K562 (cell line): Measurements from ENCODE around the gene CHCHD6. TPM values are rescaled to one million over a fixed set of nuclear protein-coding genes. Genes with fewer than 3 reads are reported as not detected.

Source experiments
- MGA ChIP-seq: fragments of 450-650 bp; IDR thresholded peaks from 2 replicates; pipeline ENCODE4 v1.6.1; 2016; ENCODE audit warnings: mild to moderate bottlenecking, moderate library complexity
- THAP12 ChIP-seq: fragments of 250-450 bp; sonication (Bioruptor Pico); IDR thresholded peaks from 2 replicates; pipeline ENCODE4 v1.9.0; 2021; ENCODE audit warnings: mild to moderate bottlenecking, inconsistent platforms
- ZNF79 ChIP-seq: fragments of 250-450 bp; sonication (Bioruptor Pico); IDR thresholded peaks from 2 replicates; pipeline ENCODE4 v1.4.0; 2020; ENCODE audit warnings: low read depth, mild to moderate bottlenecking, moderate library complexity
- ZZZ3 ChIP-seq: fragments of 450-650 bp; IDR thresholded peaks from 2 replicates; pipeline ENCODE4 v1.6.1; 2016; ENCODE audit warnings: antibody characterized with exemption, mild to moderate bottlenecking, moderate library complexity
- polyA plus RNA-seq, 8 experiments: library from polyadenylated mRNA; depleted of rRNA in 4 of 8; stranded (reverse) in 5 of 8; unstranded in 3 of 8; fragments of >200 nt; fragmentation: Nextera tagmentation in 2 of 8; fragmentation: Illumina TruSeq in 1 of 8; extraction: Ambion mirVana in 2 of 8; extraction: Trizol in 1 of 8; gene quantifications; 2 replicates each; pipeline versions ENCODE4 v1.2.1 to v1.2.3, GENCODE V29; 2011 to 2014; ENCODE audit warnings: inconsistent platforms in 1 of 8, missing spikeins in 1 of 8
- total RNA-seq, 7 experiments: library from RNA; depleted of rRNA in 6 of 7; stranded (reverse); fragments of >200 nt in 6 of 7; fragmentation: Illumina TruSeq in 2 of 7; extraction: Trizol in 2 of 7; gene quantifications; 2 replicates each; pipeline versions ENCODE4 v1.2.1 to v1.2.3, GENCODE V29; 2011 to 2021; ENCODE audit warnings: low replicate concordance in 1 of 7
- TF ChIP-seq, protein P1 (sequence below): sonication (generic); formaldehyde crosslinking; IDR thresholded peaks from 2 replicates; pipeline ENCODE4 v1.8.0; 2022; ENCODE audit warnings: missing genetic modification reagents, mild to moderate bottlenecking, moderate library complexity, borderline replicate concordance
- TF ChIP-seq, protein P2 (sequence below): fragments of 450-650 bp; IDR thresholded peaks from 2 replicates; pipeline ENCODE4 v1.6.1; 2014; ENCODE audit warnings: low read depth, mild to moderate bottlenecking, moderate library complexity, borderline replicate concordance

Gene CHCHD6
- total and polyA plus RNA-seq, 9 of the 15 experiments (the other 6 are each of a cell fraction or from before 2014, with no cell fraction given) = 4.6 to 18.6 (median 10.9) TPM

DNA sequence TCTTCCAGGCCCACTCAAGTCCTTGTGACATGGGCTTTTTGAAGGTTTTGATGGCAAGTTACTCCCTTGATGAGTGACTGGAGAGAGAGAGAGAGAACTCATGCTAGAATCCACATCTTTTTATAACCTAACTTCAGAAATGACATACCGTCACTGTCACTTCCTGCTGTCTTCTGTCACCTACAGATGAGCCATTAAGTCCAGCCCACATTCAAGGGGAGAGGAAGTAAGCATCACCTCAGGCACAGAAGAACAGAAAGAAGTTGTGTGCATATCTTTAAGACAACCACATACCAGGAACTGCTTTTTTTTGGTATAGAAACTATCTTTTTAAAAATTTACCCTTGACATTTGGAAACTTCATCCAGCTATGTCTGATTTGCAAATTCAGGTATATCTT, 32.5 kb upstream of the CHCHD6 start (continued):
- TF ChIP-seq ZZZ3 = no peak
- TF ChIP-seq, protein P1, sequence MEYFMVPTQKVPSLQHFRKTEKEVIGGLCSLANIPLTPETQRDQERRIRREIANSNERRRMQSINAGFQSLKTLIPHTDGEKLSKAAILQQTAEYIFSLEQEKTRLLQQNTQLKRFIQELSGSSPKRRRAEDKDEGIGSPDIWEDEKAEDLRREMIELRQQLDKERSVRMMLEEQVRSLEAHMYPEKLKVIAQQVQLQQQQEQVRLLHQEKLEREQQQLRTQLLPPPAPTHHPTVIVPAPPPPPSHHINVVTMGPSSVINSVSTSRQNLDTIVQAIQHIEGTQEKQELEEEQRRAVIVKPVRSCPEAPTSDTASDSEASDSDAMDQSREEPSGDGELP (CRISPR knock-in tag) = no peak
- TF ChIP-seq ZNF79 (CRISPR knock-in tag) = no peak
- no peak for TF ChIP-seq THAP12 (CRISPR knock-in tag)
- TF ChIP-seq, protein P2, sequence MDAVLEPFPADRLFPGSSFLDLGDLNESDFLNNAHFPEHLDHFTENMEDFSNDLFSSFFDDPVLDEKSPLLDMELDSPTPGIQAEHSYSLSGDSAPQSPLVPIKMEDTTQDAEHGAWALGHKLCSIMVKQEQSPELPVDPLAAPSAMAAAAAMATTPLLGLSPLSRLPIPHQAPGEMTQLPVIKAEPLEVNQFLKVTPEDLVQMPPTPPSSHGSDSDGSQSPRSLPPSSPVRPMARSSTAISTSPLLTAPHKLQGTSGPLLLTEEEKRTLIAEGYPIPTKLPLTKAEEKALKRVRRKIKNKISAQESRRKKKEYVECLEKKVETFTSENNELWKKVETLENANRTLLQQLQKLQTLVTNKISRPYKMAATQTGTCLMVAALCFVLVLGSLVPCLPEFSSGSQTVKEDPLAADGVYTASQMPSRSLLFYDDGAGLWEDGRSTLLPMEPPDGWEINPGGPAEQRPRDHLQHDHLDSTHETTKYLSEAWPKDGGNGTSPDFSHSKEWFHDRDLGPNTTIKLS = no peak
- TF ChIP-seq MGA = no peak
